Tibial nerve (tissue), 4 donors: ENCODE results near the gene NFKBIB. TPM values are rescaled to one million over a fixed set of nuclear protein-coding genes. Genes with fewer than 3 reads are reported as not detected.

Source experiments
- DNase-seq, 2 donors: peaks; one replicate each; pipeline ENCODE4 v3.0.0-alpha.2; 2019; ENCODE audit warnings: low spot score in 2 of 2
- H3K27ac ChIP-seq, 4 donors: fragments of 200-600 bp; sonication (generic) in 3 of 4; one replicate each; pipeline ENCODE4 v1.5.1; 2017 to 2019; ENCODE audit warnings: mild to moderate bottlenecking in 1 of 4
- H3K27me3 ChIP-seq, 2 donors: fragments of 200-600 bp; sonication (generic) in 1 of 2; one replicate each; pipeline versions ENCODE4 v1.5.1 to v1.6.0; 2017 to 2019
- H3K36me3 ChIP-seq, 3 donors: fragments of 200-600 bp; sonication (generic); one replicate each; pipeline ENCODE4 v1.5.1; 2018 to 2019
- H3K4me1 ChIP-seq, 4 donors: fragments of 200-600 bp; sonication (generic) in 3 of 4; one replicate each; pipeline ENCODE4 v1.5.1; 2017 to 2019
- H3K4me3 ChIP-seq, 4 donors: fragments of 200-600 bp; sonication (generic) in 3 of 4; one replicate each; pipeline ENCODE4 v1.5.1; 2017 to 2019; ENCODE audit warnings: mild to moderate bottlenecking in 1 of 4, moderate library complexity in 1 of 4
- H3K9me3 ChIP-seq, 4 donors: fragments of 200-600 bp; sonication (generic) in 3 of 4; one replicate each; pipeline ENCODE4 v1.5.1; 2017 to 2019
- EP300 ChIP-seq, 2 donors: sonication (generic); formaldehyde crosslinking; IDR thresholded peaks; one replicate each; pipeline ENCODE4 v1.6.1; 2017; ENCODE audit warnings: antibody characterized with exemption in 2 of 2, mild to moderate bottlenecking in 1 of 2
- POLR2A ChIP-seq, 2 donors: fragments of 450-650 bp; IDR thresholded peaks; one replicate each; pipeline ENCODE4 v1.6.1; 2017; ENCODE audit warnings: antibody characterized with exemption in 2 of 2, mild to moderate bottlenecking in 2 of 2, moderate library complexity in 2 of 2
- WGBS, 2 donors: methylation state at CpG; one replicate each; pipeline ENCODE4 v1.1.5; 2018; 5-methylcytosine and 5-hydroxymethylcytosine counted together
- total RNA-seq, 4 donors: library from RNA; depleted of rRNA; stranded (reverse); fragments of >200 nt; gene quantifications; one replicate each; pipeline ENCODE4 v1.1.0, GENCODE V29; 2016
- TF ChIP-seq, protein P1 (sequence below), 5 experiments: fragments of 200-600 bp in 3 of 5; fragments of 450-650 bp in 2 of 5; sonication (generic) in 3 of 5; IDR thresholded peaks; one replicate each; pipeline ENCODE4 v1.5.1; 2016 to 2019; ENCODE audit warnings: antibody characterized with exemption in 5 of 5, mild to moderate bottlenecking in 3 of 5, moderate library complexity in 2 of 5

Gene NFKBIB
- total RNA-seq, 4 donors from 2014 or later = 16.0 to 33.0 (median 25.2) TPM

DNA sequence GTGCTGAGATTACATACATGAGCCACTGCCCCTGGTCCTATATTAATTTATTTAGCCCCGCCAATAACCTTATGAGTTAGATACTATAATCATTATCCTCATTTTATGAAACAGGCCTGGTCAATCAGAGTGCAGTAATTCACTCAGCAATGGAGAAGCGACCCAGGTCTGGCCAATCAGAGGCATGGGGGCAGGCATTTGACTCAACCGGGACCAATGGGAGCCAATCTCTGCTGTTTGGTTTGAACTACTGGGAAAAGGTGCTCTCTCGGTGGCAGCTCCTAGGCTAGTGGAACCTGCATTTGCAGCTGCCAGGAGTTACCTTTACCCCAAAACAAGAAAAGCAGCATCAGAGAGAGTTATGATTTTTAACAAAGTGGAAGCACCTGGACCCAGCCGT lies 6.9 kb upstream of the NFKBIB start:
- no peak for TF ChIP-seq EP300 (IDR thresholded peaks at IDR 0.05)
- TF ChIP-seq POLR2A (IDR thresholded peaks at IDR 0.05) = no peak
- TF ChIP-seq, protein P1, sequence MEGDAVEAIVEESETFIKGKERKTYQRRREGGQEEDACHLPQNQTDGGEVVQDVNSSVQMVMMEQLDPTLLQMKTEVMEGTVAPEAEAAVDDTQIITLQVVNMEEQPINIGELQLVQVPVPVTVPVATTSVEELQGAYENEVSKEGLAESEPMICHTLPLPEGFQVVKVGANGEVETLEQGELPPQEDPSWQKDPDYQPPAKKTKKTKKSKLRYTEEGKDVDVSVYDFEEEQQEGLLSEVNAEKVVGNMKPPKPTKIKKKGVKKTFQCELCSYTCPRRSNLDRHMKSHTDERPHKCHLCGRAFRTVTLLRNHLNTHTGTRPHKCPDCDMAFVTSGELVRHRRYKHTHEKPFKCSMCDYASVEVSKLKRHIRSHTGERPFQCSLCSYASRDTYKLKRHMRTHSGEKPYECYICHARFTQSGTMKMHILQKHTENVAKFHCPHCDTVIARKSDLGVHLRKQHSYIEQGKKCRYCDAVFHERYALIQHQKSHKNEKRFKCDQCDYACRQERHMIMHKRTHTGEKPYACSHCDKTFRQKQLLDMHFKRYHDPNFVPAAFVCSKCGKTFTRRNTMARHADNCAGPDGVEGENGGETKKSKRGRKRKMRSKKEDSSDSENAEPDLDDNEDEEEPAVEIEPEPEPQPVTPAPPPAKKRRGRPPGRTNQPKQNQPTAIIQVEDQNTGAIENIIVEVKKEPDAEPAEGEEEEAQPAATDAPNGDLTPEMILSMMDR (IDR thresholded peaks at IDR 0.05) = no peak
- DNase-seq = no peak
- 85 to 88% methylated on average over 5 of the region's 5 CpGs for WGBS, 2 donors
- H3K36me3 ChIP-seq = peaks cover 0 to 63% (median 5%) of the 10 kb centered on the region in 3 donors
- no peak overlapping the region for H3K4me3 ChIP-seq
- no peaks in the 10 kb centered on the region for H3K9me3 ChIP-seq
- peak overlapping the region in 1 of 4 donors; percentile 8 for H3K27ac ChIP-seq
- no peaks in the 10 kb centered on the region for H3K27me3 ChIP-seq
- H3K4me1 ChIP-seq = peaks cover 0 to 31% (median 5%) of the 10 kb centered on the region in 4 donors

DNA sequence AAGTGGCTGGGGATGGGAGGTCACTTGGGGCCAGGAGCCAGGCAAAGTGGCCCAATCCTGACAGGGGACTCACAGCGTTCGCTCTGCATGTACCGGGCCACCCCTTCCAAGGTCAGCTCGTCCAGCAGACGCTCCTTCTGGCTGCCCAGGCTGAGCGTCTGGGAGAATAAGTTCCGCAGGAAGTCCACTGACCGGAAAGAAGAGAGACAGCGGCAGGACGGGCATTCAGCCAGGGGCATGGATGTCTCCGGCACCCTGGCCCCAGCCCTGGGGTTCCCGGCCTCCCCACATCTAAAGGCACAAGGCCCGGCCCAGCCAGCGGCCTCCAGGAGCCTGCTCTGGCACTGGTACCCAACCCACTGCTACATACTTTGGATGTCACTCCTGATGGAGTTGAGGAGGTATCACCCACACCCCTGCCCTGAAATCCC lies 6.4 kb upstream of the NFKBIB start:
- H3K9me3 ChIP-seq = no peaks in the 10 kb centered on the region
- TF ChIP-seq, protein P1 (IDR thresholded peaks at IDR 0.05) = no peak
- no peak for TF ChIP-seq EP300 (IDR thresholded peaks at IDR 0.05)
- TF ChIP-seq POLR2A (IDR thresholded peaks at IDR 0.05) = no peak
- H3K4me3 ChIP-seq = no peak overlapping the region
- H3K27me3 ChIP-seq = no peaks in the 10 kb centered on the region
- peaks cover 0 to 37% (median 9%) of the 10 kb centered on the region in 4 donors for H3K4me1 ChIP-seq
- WGBS, 2 donors = 80 to 82% methylated on average over 9 to 14 of the region's 14 CpGs
- peaks cover 0 to 58% (median 5%) of the 10 kb centered on the region in 3 donors for H3K36me3 ChIP-seq
- DNase-seq = no peak
- H3K27ac ChIP-seq = peak overlapping the region in 2 of 4 donors; percentile 8 to 11

DNA sequence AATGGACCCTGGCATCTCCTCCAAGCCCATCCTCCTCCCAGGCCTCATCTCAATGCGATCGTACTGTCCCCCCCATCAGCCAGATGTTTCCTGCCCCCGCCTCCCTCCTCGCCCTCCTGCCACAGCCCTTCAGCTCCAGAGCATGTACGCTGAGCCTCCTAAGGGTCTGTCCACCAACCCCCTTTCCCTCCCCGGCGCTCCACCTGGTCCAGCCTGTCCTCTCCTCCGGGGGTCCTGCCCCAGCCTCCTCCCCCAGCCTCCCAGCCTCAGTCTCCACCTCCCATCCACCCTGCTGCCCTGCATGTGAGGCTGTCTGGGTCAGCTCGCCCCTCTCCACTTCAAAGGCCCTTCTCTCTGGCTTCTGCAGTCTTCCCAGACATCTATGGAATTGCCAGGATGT lies 4.8 kb upstream of the NFKBIB start:
- H3K4me1 ChIP-seq = peaks cover 0 to 42% (median 12%) of the 10 kb centered on the region in 4 donors
- 74 to 80% methylated on average over 9 of the region's 9 CpGs for whole genome bisulfite sequencing, 2 donors
- H3K4me3 ChIP-seq = no peak overlapping the region
- DNase-seq = no peak
- TF ChIP-seq, protein P1 (IDR thresholded peaks at IDR 0.05) = no peak
- TF ChIP-seq EP300 (IDR thresholded peaks at IDR 0.05) (no peak), POLR2A (IDR thresholded peaks at IDR 0.05) (no peak)
- peak overlapping the region in 1 of 4 donors; percentile 34 for H3K27ac ChIP-seq
- H3K9me3 ChIP-seq = no peaks in the 10 kb centered on the region
- H3K36me3 ChIP-seq = peaks cover 0 to 42% (median 2%) of the 10 kb centered on the region in 3 donors
- no peaks in the 10 kb centered on the region for H3K27me3 ChIP-seq

DNA sequence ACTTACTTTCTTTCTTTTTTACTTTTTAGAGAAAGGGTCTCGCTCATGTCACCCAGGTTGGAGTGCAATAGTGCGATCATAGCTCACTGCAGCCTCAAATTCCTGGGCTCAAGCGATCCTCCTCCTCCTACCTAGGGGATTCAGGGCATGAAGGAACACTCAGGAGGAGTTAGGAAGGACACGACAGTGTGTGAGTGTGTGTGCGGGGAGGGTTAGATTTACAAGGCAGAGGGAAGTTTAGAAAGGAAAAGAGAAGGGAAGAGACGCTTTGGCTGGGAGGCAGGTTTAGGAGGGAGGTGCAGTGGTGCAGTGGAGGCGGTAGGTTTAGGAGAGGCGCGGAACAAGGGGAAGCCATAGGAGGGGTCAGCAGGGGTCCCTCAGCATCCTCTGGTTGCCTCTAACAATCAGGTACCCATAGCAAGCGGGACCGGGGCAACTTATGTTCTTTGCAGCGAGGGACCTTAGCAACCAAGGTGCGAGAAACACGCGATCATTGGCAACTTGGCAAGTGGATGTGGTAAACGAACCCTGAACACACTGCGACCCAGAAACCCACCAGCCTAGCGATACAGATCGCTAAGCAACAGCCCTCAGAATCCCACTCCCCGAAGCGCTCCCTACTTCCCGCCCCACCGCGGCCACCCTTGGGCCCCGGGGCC lies 852 bp upstream of the NFKBIB start:
- Histone ChIP-seq H3K27me3 (no peaks in the 10 kb centered on the region), H3K9me3 (peaks cover 0 to 2% (median 0%) of the 10 kb centered on the region in 4 donors), H3K4me3 (peak overlapping the region; percentile 67 to 91 (median 76)), H3K27ac (peak overlapping the region; percentile 83 to 96 (median 89)), H3K36me3 (peaks cover 0 to 2% (median 0%) of the 10 kb centered on the region in 3 donors), H3K4me1 (peaks cover 0 to 49% (median 14%) of the 10 kb centered on the region in 4 donors)
- TF ChIP-seq, protein P1 (IDR thresholded peaks at IDR 0.05) = no peak
- TF ChIP-seq EP300 (IDR thresholded peaks at IDR 0.05) (no peak), POLR2A (IDR thresholded peaks at IDR 0.05) (no peak)
- WGBS, 2 donors = 6% methylated on average over 23 to 24 of the region's 25 CpGs
- DNase-seq = peak in 1 of 2 donors; percentile 18

DNA sequence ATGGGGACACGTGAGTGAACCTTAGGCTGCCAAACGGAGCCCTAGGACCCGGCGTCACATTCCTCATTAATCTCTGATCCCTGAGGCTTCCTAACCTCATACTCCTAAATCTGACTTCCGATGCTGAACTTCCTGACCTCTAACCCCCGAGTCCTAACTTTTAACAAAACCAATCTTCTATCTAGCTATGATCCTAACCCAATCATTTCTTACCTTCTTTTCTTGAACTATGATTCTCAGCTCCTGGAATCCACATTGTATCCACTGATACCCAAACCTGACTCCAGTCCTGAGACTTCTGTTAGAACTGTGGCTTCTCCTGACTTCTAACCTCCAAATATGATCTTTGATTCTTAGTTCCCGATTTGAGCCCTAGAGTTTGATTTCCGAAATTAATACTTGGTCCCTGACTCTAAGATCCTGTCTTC lies 447 bp downstream of the NFKBIB start:
- Histone ChIP-seq H3K4me1 (peaks cover 0 to 46% (median 14%) of the 10 kb centered on the region in 4 donors), H3K36me3 (peaks cover 0 to 6% (median 4%) of the 10 kb centered on the region in 3 donors), H3K27me3 (no peaks in the 10 kb centered on the region), H3K4me3 (peak overlapping the region; percentile 76 to 91 (median 78)), H3K27ac (peak overlapping the region; percentile 84 to 96 (median 90)), H3K9me3 (peaks cover 0 to 2% (median 0%) of the 10 kb centered on the region in 4 donors)
- 2 to 5% methylated on average over 8 of the region's 8 CpGs for WGBS, 2 donors
- TF ChIP-seq EP300 (IDR thresholded peaks at IDR 0.05) (no peak), POLR2A (IDR thresholded peaks at IDR 0.05) (no peak)
- TF ChIP-seq, protein P1 (IDR thresholded peaks at IDR 0.05) = no peak
- peak in 1 of 2 donors; percentile 50 for DNase-seq
